Lung (tissue), 12 donors: ENCODE data around the gene SIGLEC1. TPM values are rescaled to one million over a fixed set of nuclear protein-coding genes. Genes with fewer than 3 reads are reported as not detected.

Source experiments
- ATAC-seq: fragments of 200-7000 bp; cut with Tn5 transposase; one replicate; pipeline ENCODE4 v1.9.1; 2020; ENCODE audit warnings: moderate number of reproducible peaks; ENCODE audit not compliant: insufficient read depth, low FRiP score
- DNase-seq, 3 donors: peaks; one replicate each; pipeline ENCODE4 v3.0.0-alpha.2; 2013 to 2017
- H3K27ac ChIP-seq, 2 donors: one replicate each; pipeline ENCODE4 v1.5.1; 2013; ENCODE audit warnings: mild to moderate bottlenecking in 2 of 2, moderate library complexity in 2 of 2, control low read depth in 1 of 2, inconsistent platforms in 1 of 2, low read depth in 1 of 2, low read length in 1 of 2
- H3K27me3 ChIP-seq, 3 donors: one replicate each; pipeline ENCODE4 v1.5.1; 2013; ENCODE audit warnings: low read length in 2 of 3; ENCODE audit not compliant: control insufficient read depth in 3 of 3, insufficient read depth in 3 of 3
- H3K36me3 ChIP-seq, 4 donors: one replicate each; pipeline ENCODE4 v1.5.1; 2013; ENCODE audit warnings: low read length in 4 of 4, mild to moderate bottlenecking in 1 of 4, moderate library complexity in 1 of 4; ENCODE audit not compliant: control insufficient read depth in 4 of 4, insufficient read depth in 4 of 4
- H3K4me1 ChIP-seq, 5 donors: one replicate each; pipeline ENCODE4 v1.5.1; 2013; ENCODE audit warnings: low read length in 5 of 5, mild to moderate bottlenecking in 2 of 5, moderate library complexity in 1 of 5; ENCODE audit not compliant: control insufficient read depth in 5 of 5, insufficient read depth in 5 of 5
- H3K4me3 ChIP-seq: one replicate; pipeline ENCODE4 v1.5.1; 2013; ENCODE audit warnings: mild to moderate bottlenecking, control low read depth, moderate library complexity
- H3K9ac ChIP-seq, 2 donors: one replicate each; pipeline ENCODE4 v1.5.1; 2013; ENCODE audit warnings: low read length in 2 of 2, control low read depth in 1 of 2; ENCODE audit not compliant: insufficient read depth in 1 of 2
- H3K9me3 ChIP-seq, 4 donors: one replicate each; pipeline ENCODE4 v1.5.1; 2013; ENCODE audit warnings: low read length in 3 of 4, mild to moderate bottlenecking in 1 of 4, moderate library complexity in 1 of 4; ENCODE audit not compliant: control insufficient read depth in 4 of 4, insufficient read depth in 3 of 4
- WGBS, 2 donors: extraction: QIAGEN DNeasy Blood & Tissue Kit; methylation state at CpG; one replicate each; pipeline ENCODE4 v1.1.7; 2013; 5-methylcytosine and 5-hydroxymethylcytosine counted together
- polyA plus RNA-seq, 2 donors: library from polyadenylated mRNA; stranded (reverse); fragments of 200-250 nt; gene quantifications; one replicate each; pipeline ENCODE4 v1.2.1, GENCODE V29; 2013
- total RNA-seq, 2 donors: library from RNA; depleted of rRNA in 1 of 2; stranded (reverse); fragments of >200 nt in 1 of 2; gene quantifications; one replicate each; pipeline ENCODE4 v1.2.1, GENCODE V29; 2014 to 2021
- TF ChIP-seq, protein P1 (sequence below): IDR thresholded peaks from 2 replicates; pipeline ENCODE4 v1.5.1; 2012; ENCODE audit warnings: mild to moderate bottlenecking; ENCODE audit errors: control extremely low read depth, extremely low read depth
- donor health status: control.
- donor health status: control.
- donor health status: Bipolar disorder and iron deficiency.
- donor health status: healthy.
- donor health status: DM: yes; HTN: yes; CAD: no.

Gene SIGLEC1
- total and polyA plus RNA-seq, 4 donors: 3.7 to 34.2 (median 18.7) TPM

DNA sequence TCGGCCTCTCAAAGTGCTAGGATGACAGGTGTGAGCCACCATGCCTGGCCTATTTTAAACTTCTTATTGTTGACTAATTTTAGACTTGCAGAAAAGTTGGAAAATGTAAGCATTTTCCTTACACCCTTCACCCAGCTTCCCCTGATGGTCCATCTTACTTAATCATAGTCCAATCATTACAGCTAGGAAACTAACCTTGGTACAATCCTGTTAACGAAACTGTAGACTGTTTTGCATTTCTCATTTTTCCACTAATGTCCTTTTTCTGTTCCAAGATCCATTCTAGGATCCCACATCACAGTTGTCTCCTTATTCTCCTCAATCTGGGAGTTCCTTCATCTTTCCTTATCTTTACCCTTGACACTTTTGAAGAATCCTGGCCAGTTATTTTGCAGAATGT, 48.5 kb downstream of the SIGLEC1 start:
- Histone ChIP-seq H3K9ac (no peak overlapping the region), H3K27ac (no peak overlapping the region), H3K27me3 (peaks cover 15 to 45% (median 31%) of the 10 kb centered on the region in 3 donors), H3K36me3 (no peaks in the 10 kb centered on the region), H3K4me1 (peaks cover 0 to 6% (median 0%) of the 10 kb centered on the region in 5 donors), H3K9me3 (peaks cover 0 to 4% (median 0%) of the 10 kb centered on the region in 4 donors), H3K4me3 (no peak overlapping the region)
- no peak for DNase-seq
- 83 to 85% methylated on average over 2 of the region's 2 CpGs for WGBS, 2 donors
- TF ChIP-seq, protein P1, sequence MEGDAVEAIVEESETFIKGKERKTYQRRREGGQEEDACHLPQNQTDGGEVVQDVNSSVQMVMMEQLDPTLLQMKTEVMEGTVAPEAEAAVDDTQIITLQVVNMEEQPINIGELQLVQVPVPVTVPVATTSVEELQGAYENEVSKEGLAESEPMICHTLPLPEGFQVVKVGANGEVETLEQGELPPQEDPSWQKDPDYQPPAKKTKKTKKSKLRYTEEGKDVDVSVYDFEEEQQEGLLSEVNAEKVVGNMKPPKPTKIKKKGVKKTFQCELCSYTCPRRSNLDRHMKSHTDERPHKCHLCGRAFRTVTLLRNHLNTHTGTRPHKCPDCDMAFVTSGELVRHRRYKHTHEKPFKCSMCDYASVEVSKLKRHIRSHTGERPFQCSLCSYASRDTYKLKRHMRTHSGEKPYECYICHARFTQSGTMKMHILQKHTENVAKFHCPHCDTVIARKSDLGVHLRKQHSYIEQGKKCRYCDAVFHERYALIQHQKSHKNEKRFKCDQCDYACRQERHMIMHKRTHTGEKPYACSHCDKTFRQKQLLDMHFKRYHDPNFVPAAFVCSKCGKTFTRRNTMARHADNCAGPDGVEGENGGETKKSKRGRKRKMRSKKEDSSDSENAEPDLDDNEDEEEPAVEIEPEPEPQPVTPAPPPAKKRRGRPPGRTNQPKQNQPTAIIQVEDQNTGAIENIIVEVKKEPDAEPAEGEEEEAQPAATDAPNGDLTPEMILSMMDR: no peak
- ATAC-seq: no peak

DNA sequence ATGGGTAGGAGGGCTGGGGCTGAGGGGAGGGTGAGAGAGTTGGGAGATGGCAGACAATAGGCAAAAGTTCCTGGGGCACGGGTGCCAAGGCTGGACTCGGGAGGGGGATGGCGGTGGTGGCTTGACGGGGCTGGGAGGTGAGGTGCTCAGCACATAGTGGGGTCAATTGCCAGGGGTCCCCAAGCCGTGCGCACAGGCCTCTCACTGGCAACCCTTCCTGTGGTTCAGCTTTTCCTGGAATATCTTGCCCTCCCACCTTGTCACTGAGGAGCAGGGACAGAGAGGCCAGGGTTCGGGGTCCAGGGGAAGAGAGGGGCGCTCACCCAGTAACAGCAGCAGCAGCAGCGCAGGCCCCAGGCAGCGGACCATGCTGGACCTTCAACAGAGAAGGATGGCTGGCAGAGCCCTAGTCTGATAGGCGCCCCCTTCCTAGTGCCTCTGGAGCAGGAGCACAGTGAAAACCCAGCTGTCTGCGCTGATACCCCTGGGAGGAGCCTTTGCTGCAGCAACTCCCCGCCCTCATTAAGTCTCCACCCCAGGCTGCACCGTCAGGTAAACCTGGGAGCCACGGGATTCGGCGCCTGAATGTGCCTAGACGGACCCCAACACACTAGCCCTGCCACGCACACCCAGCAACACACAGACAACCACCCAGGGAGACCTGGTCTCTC, 49.2 kb downstream of the SIGLEC1 start, which contains the start of gene GFRA4:
GFRA4 (minus strand) TSS at position 369 of the 671 bp plus-strand sequence; CDS start at position 369, 0 bp downstream.
- Histone ChIP-seq H3K9ac (no peak within 1 kb of the TSS), H3K36me3 (no peaks in the 10 kb centered on the region), H3K27me3 (peaks cover 16 to 47% (median 31%) of the 10 kb centered on the region in 3 donors), H3K4me1 (peaks cover 0 to 6% (median 0%) of the 10 kb centered on the region in 5 donors), H3K27ac (no peak within 1 kb of the TSS), H3K4me3 (no peak within 1 kb of the TSS), H3K9me3 (peaks cover 0 to 4% (median 0%) of the 10 kb centered on the region in 4 donors)
- WGBS, 2 donors: 65 to 80% methylated on average over 19 of the region's 19 CpGs
- TF ChIP-seq, protein P1: no peak
- peak in 1 of 3 donors; percentile 8 for DNase-seq
- no peak for ATAC-seq

Other genes with a start within 250 kb of the SIGLEC1 start
- gene ATRN, start 241.6 kb downstream of the SIGLEC1 start, total RNA-seq: 10 to 100 TPM; 29.0 to 38.5 TPM
- 10 to 100 TPM in 1 of 2 donors, 1 to 10 TPM in 1; 4.2 to 13.4 TPM for gene ATRN, start 241.6 kb downstream of the SIGLEC1 start, polyA plus RNA-seq
- gene GFRA4, start 49.2 kb downstream of the SIGLEC1 start, total RNA-seq: not detected
- gene GFRA4, start 49.2 kb downstream of the SIGLEC1 start, polyA plus RNA-seq: not detected
- 1 to 10 TPM; 6.6 to 9.6 TPM for gene ADAM33, start 30.6 kb downstream of the SIGLEC1 start, total RNA-seq
- gene ADAM33, start 30.6 kb downstream of the SIGLEC1 start, polyA plus RNA-seq: 10 to 100 TPM in 1 of 2 donors, 1 to 10 TPM in 1; 3.2 to 16.4 TPM
- 10 to 100 TPM; 23.0 to 28.3 TPM for gene HSPA12B, start 20.1 kb upstream of the SIGLEC1 start, total RNA-seq
- gene HSPA12B, start 20.1 kb upstream of the SIGLEC1 start, polyA plus RNA-seq: 10 to 100 TPM; 11.4 to 16.8 TPM
- 10 to 100 TPM in 1 of 2 donors, 1 to 10 TPM in 1; 8.6 to 53.7 TPM for gene ADISSP, start 55.2 kb upstream of the SIGLEC1 start, total RNA-seq
- gene ADISSP, start 55.2 kb upstream of the SIGLEC1 start, polyA plus RNA-seq: 10 to 100 TPM; 34.1 to 36.1 TPM
- gene SPEF1, start 68.8 kb upstream of the SIGLEC1 start, total RNA-seq: 10 to 100 TPM; 11.7 to 15.5 TPM
- 10 to 100 TPM in 1 of 2 donors, 1 to 10 TPM in 1; 9.6 to 11.9 TPM for gene SPEF1, start 68.8 kb upstream of the SIGLEC1 start, polyA plus RNA-seq
- gene CENPB, start 74.1 kb upstream of the SIGLEC1 start, total RNA-seq: 100 to 1,000 TPM in 1 of 2 donors, 10 to 100 TPM in 1; 35.9 to 113 TPM
- 10 to 100 TPM; 72.9 to 85.8 TPM for gene CENPB, start 74.1 kb upstream of the SIGLEC1 start, polyA plus RNA-seq
- 10 to 100 TPM; 65.7 to 88.5 TPM for gene CDC25B, start 83.7 kb upstream of the SIGLEC1 start, total RNA-seq
- gene CDC25B, start 83.7 kb upstream of the SIGLEC1 start, polyA plus RNA-seq: 10 to 100 TPM; 47.9 to 68.4 TPM
- gene AP5S1, start 107.9 kb upstream of the SIGLEC1 start, total RNA-seq: 10 to 100 TPM; 12.4 to 20.7 TPM
- gene AP5S1, start 107.9 kb upstream of the SIGLEC1 start, polyA plus RNA-seq: 10 to 100 TPM in 1 of 2 donors, 1 to 10 TPM in 1; 8.1 to 11.5 TPM
- gene MAVS, start 134.2 kb upstream of the SIGLEC1 start, total RNA-seq: 10 to 100 TPM; 17.8 to 39.6 TPM
- 10 to 100 TPM; 13.2 to 24.0 TPM for gene MAVS, start 134.2 kb upstream of the SIGLEC1 start, polyA plus RNA-seq
- gene PANK2, start 176.8 kb upstream of the SIGLEC1 start, total RNA-seq: 10 to 100 TPM; 39.6 to 46.2 TPM
- 10 to 100 TPM; 24.6 to 29.2 TPM for gene PANK2, start 176.8 kb upstream of the SIGLEC1 start, polyA plus RNA-seq